NCI-H774 (cell line): Measurements from ENCODE around the gene SPDYE17.
"Not testable (repeated sequence)": the region's sequence is repeated elsewhere in the genome, so short reads cannot be mapped to it uniquely, and the experiment has no call there.

Experiments
- DNase-seq: peaks from one replicate; lab custom pipeline; 2025; lab: John Stamatoyannopoulos, UW

The SPDYE17 gene

GRCh38 chr7:76998764-76999450, 33.3 kb downstream of the SPDYE17 start:
- not testable (repeated sequence) for DNase-seq

- no peak for DNase-seq
Observed at GRCh38 chr7:76998285-76998589, 33.9 kb downstream of the SPDYE17 start.

- no peak for DNase-seq
Observed at GRCh38 chr7:76997381-76998284, 34.5 kb downstream of the SPDYE17 start.

GRCh38 chr7:76996932-76997331, 35.2 kb downstream of the SPDYE17 start:
- not testable (repeated sequence) for DNase-seq

GRCh38 chr7:76994286-76994685, 37.9 kb downstream of the SPDYE17 start:
- DNase-seq, result not testable (repeated sequence)

GRCh38 chr7:76993831-76994230, 38.3 kb downstream of the SPDYE17 start:
- not testable (repeated sequence) for DNase-seq

GRCh38 chr7:76992871-76993270, 39.3 kb downstream of the SPDYE17 start:
- not testable (repeated sequence) for DNase-seq

- DNase-seq, result not testable (repeated sequence)
Observed at GRCh38 chr7:76992204-76992603, 40.0 kb downstream of the SPDYE17 start.

- DNase-seq, result not testable (repeated sequence)
Observed at GRCh38 chr7:76990202-76990601, 42.0 kb downstream of the SPDYE17 start.

GRCh38 chr7:76985924-76986717, 46.0 kb downstream of the SPDYE17 start:
- DNase-seq, result not testable (repeated sequence)

- DNase-seq, result not testable (repeated sequence)
Observed at GRCh38 chr7:76984784-76985136, 47.4 kb downstream of the SPDYE17 start.

- DNase-seq, result not testable (repeated sequence)
Observed at GRCh38 chr7:76983937-76984783, 48.0 kb downstream of the SPDYE17 start.

GRCh38 chr7:76983333-76983732, 48.8 kb downstream of the SPDYE17 start:
- DNase-seq, result not testable (repeated sequence)

- DNase-seq, result not testable (repeated sequence)
Observed at GRCh38 chr7:76982501-76982900, 49.7 kb downstream of the SPDYE17 start.

- not testable (repeated sequence) for DNase-seq
Observed at GRCh38 chr7:76981187-76981970, 50.8 kb downstream of the SPDYE17 start.

GRCh38 chr7:76980576-76980975, 51.6 kb downstream of the SPDYE17 start:
- not testable (repeated sequence) for DNase-seq

- DNase-seq, result not testable (repeated sequence)
Observed at GRCh38 chr7:76977761-76978367, 54.3 kb downstream of the SPDYE17 start.

GRCh38 chr7:76974793-76975579, 57.2 kb downstream of the SPDYE17 start:
- not testable (repeated sequence) for DNase-seq

GRCh38 chr7:76974336-76974735, 57.8 kb downstream of the SPDYE17 start:
- not testable (repeated sequence) for DNase-seq
